Measurements from ENCODE around the gene RBM20. TPM values are rescaled to one million over a fixed set of nuclear protein-coding genes. Genes with fewer than 3 reads are reported as not detected.
A peak's percentile ranks its signal among the peaks of the same experiment; 100 is the strongest.

The RBM20 gene
- total and polyA plus RNA-seq, 2 of the 13 experiments (the other 11 are each of a cell fraction or from before 2014, with no cell fraction given) = 0.02 to 0.22 TPM

GRCh38 chr10:110671788-110672579, 27.8 kb downstream of the RBM20 start (continued):
- no peak for TF ChIP-seq HNF1A (IDR thresholded peaks at IDR 0.05; ENCODE audit: low read depth)
- TF ChIP-seq HNF1A (CRISPR knock-in tag; IDR thresholded peaks at IDR 0.05; ENCODE audit: borderline replicate concordance) = no peak
- TF ChIP-seq, protein P1, sequence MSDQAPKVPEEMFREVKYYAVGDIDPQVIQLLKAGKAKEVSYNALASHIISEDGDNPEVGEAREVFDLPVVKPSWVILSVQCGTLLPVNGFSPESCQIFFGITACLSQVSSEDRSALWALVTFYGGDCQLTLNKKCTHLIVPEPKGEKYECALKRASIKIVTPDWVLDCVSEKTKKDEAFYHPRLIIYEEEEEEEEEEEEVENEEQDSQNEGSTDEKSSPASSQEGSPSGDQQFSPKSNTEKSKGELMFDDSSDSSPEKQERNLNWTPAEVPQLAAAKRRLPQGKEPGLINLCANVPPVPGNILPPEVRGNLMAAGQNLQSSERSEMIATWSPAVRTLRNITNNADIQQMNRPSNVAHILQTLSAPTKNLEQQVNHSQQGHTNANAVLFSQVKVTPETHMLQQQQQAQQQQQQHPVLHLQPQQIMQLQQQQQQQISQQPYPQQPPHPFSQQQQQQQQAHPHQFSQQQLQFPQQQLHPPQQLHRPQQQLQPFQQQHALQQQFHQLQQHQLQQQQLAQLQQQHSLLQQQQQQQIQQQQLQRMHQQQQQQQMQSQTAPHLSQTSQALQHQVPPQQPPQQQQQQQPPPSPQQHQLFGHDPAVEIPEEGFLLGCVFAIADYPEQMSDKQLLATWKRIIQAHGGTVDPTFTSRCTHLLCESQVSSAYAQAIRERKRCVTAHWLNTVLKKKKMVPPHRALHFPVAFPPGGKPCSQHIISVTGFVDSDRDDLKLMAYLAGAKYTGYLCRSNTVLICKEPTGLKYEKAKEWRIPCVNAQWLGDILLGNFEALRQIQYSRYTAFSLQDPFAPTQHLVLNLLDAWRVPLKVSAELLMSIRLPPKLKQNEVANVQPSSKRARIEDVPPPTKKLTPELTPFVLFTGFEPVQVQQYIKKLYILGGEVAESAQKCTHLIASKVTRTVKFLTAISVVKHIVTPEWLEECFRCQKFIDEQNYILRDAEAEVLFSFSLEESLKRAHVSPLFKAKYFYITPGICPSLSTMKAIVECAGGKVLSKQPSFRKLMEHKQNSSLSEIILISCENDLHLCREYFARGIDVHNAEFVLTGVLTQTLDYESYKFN (CRISPR knock-in tag; conservative IDR thresholded peaks at IDR 0.05) = no peak
- TF ChIP-seq, protein P2, sequence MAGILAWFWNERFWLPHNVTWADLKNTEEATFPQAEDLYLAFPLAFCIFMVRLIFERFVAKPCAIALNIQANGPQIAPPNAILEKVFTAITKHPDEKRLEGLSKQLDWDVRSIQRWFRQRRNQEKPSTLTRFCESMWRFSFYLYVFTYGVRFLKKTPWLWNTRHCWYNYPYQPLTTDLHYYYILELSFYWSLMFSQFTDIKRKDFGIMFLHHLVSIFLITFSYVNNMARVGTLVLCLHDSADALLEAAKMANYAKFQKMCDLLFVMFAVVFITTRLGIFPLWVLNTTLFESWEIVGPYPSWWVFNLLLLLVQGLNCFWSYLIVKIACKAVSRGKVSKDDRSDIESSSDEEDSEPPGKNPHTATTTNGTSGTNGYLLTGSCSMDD (CRISPR knock-in tag; IDR thresholded peaks at IDR 0.05) = no peak
- no peak for TF ChIP-seq ZNF333 (CRISPR knock-in tag; IDR thresholded peaks at IDR 0.05; ENCODE audit: borderline replicate concordance)
- TF ChIP-seq ERF (CRISPR knock-in tag; IDR thresholded peaks at IDR 0.05) = 0 out of 2 replicates have a peak, but pooled peaks have one; percentile 31
- TF ChIP-seq THYN1 (CRISPR knock-in tag; IDR thresholded peaks at IDR 0.05; ENCODE audit: borderline replicate concordance, low read depth) = no peak
- TF ChIP-seq IRF1 (CRISPR knock-in tag; IDR thresholded peaks at IDR 0.05; ENCODE audit: low read depth) = no peak
- no peak for TF ChIP-seq MAFG (CRISPR knock-in tag; IDR thresholded peaks at IDR 0.05)
- TF ChIP-seq PPARG (CRISPR knock-in tag; conservative IDR thresholded peaks at IDR 0.05) = no peak
- TF ChIP-seq ZNF580 (CRISPR knock-in tag; IDR thresholded peaks at IDR 0.05; ENCODE audit: borderline replicate concordance, low read depth) = no peak
- TF ChIP-seq ZNF800 (CRISPR knock-in tag; IDR thresholded peaks at IDR 0.05) = peak; percentile 71; the same call in 1 of the 2 replicates
- no peak for TF ChIP-seq CHD2 (IDR thresholded peaks at IDR 0.05; ENCODE audit: low read depth, low read length)
- no peak for TF ChIP-seq FOSL2 (CRISPR knock-in tag; IDR thresholded peaks at IDR 0.05)
- no peak for TF ChIP-seq RARG (CRISPR knock-in tag; IDR thresholded peaks at IDR 0.05; ENCODE audit: low read depth)
